Measurements from ENCODE around the gene FSTL5. TPM values are rescaled to one million over a fixed set of nuclear protein-coding genes. Genes with fewer than 3 reads are reported as not detected.

FSTL5 gene
- total and polyA plus RNA-seq, 2 experiments from 2014 or later, result 0.06 to 0.49 TPM

GRCh38 chr4:161919442-161920220 is 244.2 kb downstream of the FSTL5 start:
- DNase-seq (ENCODE audit: low spot score) (no peak), ATAC-seq (no peak)
- no peaks in the 10 kb centered on the region for H3K27me3 ChIP-seq (ENCODE audit: insufficient read depth)
- H3K36me3 ChIP-seq (ENCODE audit: insufficient read depth), result no peaks in the 10 kb centered on the region
- Mint-ChIP-seq H3K36me3 (ENCODE audit: low read depth) (no peaks in the 10 kb centered on the region), H3K4me1 (no peaks in the 10 kb centered on the region), H3K4me3 (no peak overlapping the region), H3K27me3 (ENCODE audit: insufficient read depth, low read depth, poor library complexity) (no peaks in the 10 kb centered on the region), H3K27ac (no peak overlapping the region), H3K9me3 (no peaks in the 10 kb centered on the region)
- H3K4me2 ChIP-seq, result no peak overlapping the region
- H3K79me2 ChIP-seq (replicated peaks; ENCODE audit: insufficient read depth), result no peaks in the 10 kb centered on the region
- H3K4me3 ChIP-seq, result no peak overlapping the region
- H4K20me1 ChIP-seq (replicated peaks; ENCODE audit: insufficient read depth), result no peaks in the 10 kb centered on the region
- no peak overlapping the region; the same call in 1 of the 2 replicates for H2AFZ ChIP-seq
- TF ChIP-seq REST (IDR thresholded peaks at IDR 0.05; ENCODE audit: unreplicated experiment) (no peak), NANOG (IDR thresholded peaks at IDR 0.05; ENCODE audit: borderline replicate concordance) (no peak), STAT1 (IDR thresholded peaks at IDR 0.05; ENCODE audit: unreplicated experiment) (no peak), CREB1 (CRISPR knock-in tag; IDR thresholded peaks at IDR 0.05; ENCODE audit: low read depth) (no peak), POLR2AphosphoS5 (IDR thresholded peaks at IDR 0.05; ENCODE audit: low read depth) (no peak), EZH2 (IDR thresholded peaks at IDR 0.05; ENCODE audit: low read depth, unreplicated experiment) (no peak), EZH2phosphoT487 (IDR thresholded peaks at IDR 0.05; ENCODE audit: unreplicated experiment) (no peak), ZNF331 (CRISPR knock-in tag; IDR thresholded peaks at IDR 0.05; ENCODE audit: low read depth) (no peak), ZNF114 (CRISPR knock-in tag; IDR thresholded peaks at IDR 0.05) (no peak), JUNB (IDR thresholded peaks at IDR 0.05; ENCODE audit: unreplicated experiment) (no peak)
- TF ChIP-seq, protein P1, sequence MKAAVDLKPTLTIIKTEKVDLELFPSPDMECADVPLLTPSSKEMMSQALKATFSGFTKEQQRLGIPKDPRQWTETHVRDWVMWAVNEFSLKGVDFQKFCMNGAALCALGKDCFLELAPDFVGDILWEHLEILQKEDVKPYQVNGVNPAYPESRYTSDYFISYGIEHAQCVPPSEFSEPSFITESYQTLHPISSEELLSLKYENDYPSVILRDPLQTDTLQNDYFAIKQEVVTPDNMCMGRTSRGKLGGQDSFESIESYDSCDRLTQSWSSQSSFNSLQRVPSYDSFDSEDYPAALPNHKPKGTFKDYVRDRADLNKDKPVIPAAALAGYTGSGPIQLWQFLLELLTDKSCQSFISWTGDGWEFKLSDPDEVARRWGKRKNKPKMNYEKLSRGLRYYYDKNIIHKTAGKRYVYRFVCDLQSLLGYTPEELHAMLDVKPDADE (IDR thresholded peaks at IDR 0.05), result no peak
- TF ChIP-seq, protein P2, sequence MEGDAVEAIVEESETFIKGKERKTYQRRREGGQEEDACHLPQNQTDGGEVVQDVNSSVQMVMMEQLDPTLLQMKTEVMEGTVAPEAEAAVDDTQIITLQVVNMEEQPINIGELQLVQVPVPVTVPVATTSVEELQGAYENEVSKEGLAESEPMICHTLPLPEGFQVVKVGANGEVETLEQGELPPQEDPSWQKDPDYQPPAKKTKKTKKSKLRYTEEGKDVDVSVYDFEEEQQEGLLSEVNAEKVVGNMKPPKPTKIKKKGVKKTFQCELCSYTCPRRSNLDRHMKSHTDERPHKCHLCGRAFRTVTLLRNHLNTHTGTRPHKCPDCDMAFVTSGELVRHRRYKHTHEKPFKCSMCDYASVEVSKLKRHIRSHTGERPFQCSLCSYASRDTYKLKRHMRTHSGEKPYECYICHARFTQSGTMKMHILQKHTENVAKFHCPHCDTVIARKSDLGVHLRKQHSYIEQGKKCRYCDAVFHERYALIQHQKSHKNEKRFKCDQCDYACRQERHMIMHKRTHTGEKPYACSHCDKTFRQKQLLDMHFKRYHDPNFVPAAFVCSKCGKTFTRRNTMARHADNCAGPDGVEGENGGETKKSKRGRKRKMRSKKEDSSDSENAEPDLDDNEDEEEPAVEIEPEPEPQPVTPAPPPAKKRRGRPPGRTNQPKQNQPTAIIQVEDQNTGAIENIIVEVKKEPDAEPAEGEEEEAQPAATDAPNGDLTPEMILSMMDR (conservative IDR thresholded peaks at IDR 0.05; ENCODE audit: low read depth in 2 of 2), result no peak
- TF ChIP-seq, protein P3, sequence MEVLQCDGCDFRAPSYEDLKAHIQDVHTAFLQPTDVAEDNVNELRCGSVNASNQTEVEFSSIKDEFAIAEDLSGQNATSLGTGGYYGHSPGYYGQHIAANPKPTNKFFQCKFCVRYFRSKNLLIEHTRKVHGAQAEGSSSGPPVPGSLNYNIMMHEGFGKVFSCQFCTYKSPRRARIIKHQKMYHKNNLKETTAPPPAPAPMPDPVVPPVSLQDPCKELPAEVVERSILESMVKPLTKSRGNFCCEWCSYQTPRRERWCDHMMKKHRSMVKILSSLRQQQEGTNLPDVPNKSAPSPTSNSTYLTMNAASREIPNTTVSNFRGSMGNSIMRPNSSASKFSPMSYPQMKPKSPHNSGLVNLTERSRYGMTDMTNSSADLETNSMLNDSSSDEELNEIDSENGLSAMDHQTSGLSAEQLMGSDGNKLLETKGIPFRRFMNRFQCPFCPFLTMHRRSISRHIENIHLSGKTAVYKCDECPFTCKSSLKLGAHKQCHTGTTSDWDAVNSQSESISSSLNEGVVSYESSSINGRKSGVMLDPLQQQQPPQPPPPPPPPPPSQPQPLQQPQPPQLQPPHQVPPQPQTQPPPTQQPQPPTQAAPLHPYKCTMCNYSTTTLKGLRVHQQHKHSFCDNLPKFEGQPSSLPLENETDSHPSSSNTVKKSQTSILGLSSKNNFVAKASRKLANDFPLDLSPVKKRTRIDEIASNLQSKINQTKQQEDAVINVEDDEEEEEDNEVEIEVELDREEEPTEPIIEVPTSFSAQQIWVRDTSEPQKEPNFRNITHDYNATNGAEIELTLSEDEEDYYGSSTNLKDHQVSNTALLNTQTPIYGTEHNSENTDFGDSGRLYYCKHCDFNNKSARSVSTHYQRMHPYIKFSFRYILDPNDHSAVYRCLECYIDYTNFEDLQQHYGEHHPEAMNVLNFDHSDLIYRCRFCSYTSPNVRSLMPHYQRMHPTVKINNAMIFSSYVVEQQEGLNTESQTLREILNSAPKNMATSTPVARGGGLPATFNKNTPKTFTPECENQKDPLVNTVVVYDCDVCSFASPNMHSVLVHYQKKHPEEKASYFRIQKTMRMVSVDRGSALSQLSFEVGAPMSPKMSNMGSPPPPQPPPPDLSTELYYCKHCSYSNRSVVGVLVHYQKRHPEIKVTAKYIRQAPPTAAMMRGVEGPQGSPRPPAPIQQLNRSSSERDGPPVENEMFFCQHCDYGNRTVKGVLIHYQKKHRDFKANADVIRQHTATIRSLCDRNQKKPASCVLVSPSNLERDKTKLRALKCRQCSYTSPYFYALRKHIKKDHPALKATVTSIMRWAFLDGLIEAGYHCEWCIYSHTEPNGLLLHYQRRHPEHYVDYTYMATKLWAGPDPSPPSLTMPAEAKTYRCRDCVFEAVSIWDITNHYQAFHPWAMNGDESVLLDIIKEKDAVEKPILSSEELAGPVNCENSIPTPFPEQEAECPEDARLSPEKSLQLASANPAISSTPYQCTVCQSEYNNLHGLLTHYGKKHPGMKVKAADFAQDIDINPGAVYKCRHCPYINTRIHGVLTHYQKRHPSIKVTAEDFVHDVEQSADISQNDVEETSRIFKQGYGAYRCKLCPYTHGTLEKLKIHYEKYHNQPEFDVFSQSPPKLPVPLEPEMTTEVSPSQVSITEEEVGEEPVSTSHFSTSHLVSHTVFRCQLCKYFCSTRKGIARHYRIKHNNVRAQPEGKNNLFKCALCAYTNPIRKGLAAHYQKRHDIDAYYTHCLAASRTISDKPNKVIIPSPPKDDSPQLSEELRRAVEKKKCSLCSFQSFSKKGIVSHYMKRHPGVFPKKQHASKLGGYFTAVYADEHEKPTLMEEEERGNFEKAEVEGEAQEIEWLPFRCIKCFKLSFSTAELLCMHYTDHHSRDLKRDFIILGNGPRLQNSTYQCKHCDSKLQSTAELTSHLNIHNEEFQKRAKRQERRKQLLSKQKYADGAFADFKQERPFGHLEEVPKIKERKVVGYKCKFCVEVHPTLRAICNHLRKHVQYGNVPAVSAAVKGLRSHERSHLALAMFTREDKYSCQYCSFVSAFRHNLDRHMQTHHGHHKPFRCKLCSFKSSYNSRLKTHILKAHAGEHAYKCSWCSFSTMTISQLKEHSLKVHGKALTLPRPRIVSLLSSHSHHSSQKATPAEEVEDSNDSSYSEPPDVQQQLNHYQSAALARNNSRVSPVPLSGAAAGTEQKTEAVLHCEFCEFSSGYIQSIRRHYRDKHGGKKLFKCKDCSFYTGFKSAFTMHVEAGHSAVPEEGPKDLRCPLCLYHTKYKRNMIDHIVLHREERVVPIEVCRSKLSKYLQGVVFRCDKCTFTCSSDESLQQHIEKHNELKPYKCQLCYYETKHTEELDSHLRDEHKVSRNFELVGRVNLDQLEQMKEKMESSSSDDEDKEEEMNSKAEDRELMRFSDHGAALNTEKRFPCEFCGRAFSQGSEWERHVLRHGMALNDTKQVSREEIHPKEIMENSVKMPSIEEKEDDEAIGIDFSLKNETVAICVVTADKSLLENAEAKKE (CRISPR knock-in tag; IDR thresholded peaks at IDR 0.05), result no peak
- H3K4me1 ChIP-seq (ENCODE audit: insufficient read depth), result no peaks in the 10 kb centered on the region
- no peak overlapping the region for H3K27ac ChIP-seq (ENCODE audit: low read depth)
- no peaks in the 10 kb centered on the region; the same call in 1 of the 2 replicates for H3K9me2 ChIP-seq (ENCODE audit: insufficient read depth)
- H3F3A ChIP-seq (replicated peaks; ENCODE audit: low read depth), result no peaks in the 10 kb centered on the region
